K562 (cell line): ENCODE results near the gene LYSMD1. TPM values are rescaled to one million over a fixed set of nuclear protein-coding genes. Genes with fewer than 3 reads are reported as not detected.
A peak's percentile ranks its signal among the peaks of the same experiment; 100 is the strongest.

Experiments
- C11orf30 ChIP-seq: fragments of 450-650 bp; IDR thresholded peaks from 2 replicates; pipeline ENCODE4 v1.6.1; 2016; ENCODE audit warnings: low read depth, mild to moderate bottlenecking
- CBX8 ChIP-seq: fragments of 200-600 bp; sonication (generic); IDR thresholded peaks from 2 replicates; pipeline ENCODE4 v1.6.1; 2012; ENCODE audit warnings: borderline replicate concordance, mixed run types, low read depth, mild to moderate bottlenecking, moderate library complexity, mixed read lengths, low read length, control low read depth, inconsistent platforms; ENCODE audit not compliant: poor library complexity, severe bottlenecking; ENCODE audit errors: extremely low read depth
- CGGBP1 ChIP-seq: fragments of 250-450 bp; sonication (Bioruptor Pico); IDR thresholded peaks from 2 replicates; pipeline ENCODE4 v1.9.0; 2021; ENCODE audit warnings: mild to moderate bottlenecking
- CTBP1 ChIP-seq: fragments of 450-650 bp; IDR thresholded peaks from 2 replicates; pipeline ENCODE4 v1.6.1; 2016; ENCODE audit warnings: borderline replicate concordance
- DDX20 ChIP-seq: fragments of 450-650 bp; IDR thresholded peaks from 2 replicates; pipeline ENCODE4 v1.6.1; 2016; ENCODE audit warnings: missing genetic modification characterization, low read depth, mild to moderate bottlenecking, missing compliant biosample characterization, moderate library complexity
- GTF2E2 ChIP-seq: fragments of 200-800 bp; sonication (Bioruptor generic); IDR thresholded peaks from 2 replicates; pipeline ENCODE4 v1.6.1; 2016; ENCODE audit warnings: missing genetic modification characterization, missing compliant biosample characterization
- HMG20B ChIP-seq: fragments of 250-450 bp; sonication (Bioruptor Pico); IDR thresholded peaks from 2 replicates; pipeline ENCODE4 v1.5.0; 2021; ENCODE audit warnings: mild to moderate bottlenecking
- HNRNPLL ChIP-seq: fragments of 200-400 bp; formaldehyde crosslinking; IDR thresholded peaks from 2 replicates; pipeline ENCODE4 v1.6.1; 2017; ENCODE audit warnings: low read length, low read depth, mild to moderate bottlenecking; ENCODE audit not compliant: poor library complexity, severe bottlenecking
- KLF6 ChIP-seq: fragments of 250-450 bp; sonication (Bioruptor Pico); IDR thresholded peaks from 2 replicates; pipeline ENCODE4 v1.4.0; 2020; ENCODE audit warnings: mild to moderate bottlenecking, moderate library complexity, borderline replicate concordance
- MXD1 ChIP-seq: fragments of 250-450 bp; sonication (Bioruptor Pico); IDR thresholded peaks from 2 replicates; pipeline ENCODE4 v1.8.0; 2021; ENCODE audit warnings: borderline replicate concordance, mild to moderate bottlenecking, moderate library complexity; ENCODE audit not compliant: poor library complexity, severe bottlenecking
- NFIC ChIP-seq: fragments of 450-650 bp; IDR thresholded peaks from 2 replicates; pipeline ENCODE4 v1.6.1; 2017; ENCODE audit warnings: mild to moderate bottlenecking, inconsistent platforms
- PTTG1 ChIP-seq: fragments of 450-650 bp; IDR thresholded peaks from 2 replicates; pipeline ENCODE4 v1.6.1; 2016; ENCODE audit warnings: low read depth, mild to moderate bottlenecking, missing genetic modification characterization, missing compliant biosample characterization
- RBM14 ChIP-seq: fragments of 200-400 bp; formaldehyde crosslinking; IDR thresholded peaks from 2 replicates; pipeline ENCODE4 v1.6.1; 2018; ENCODE audit warnings: low read depth, mild to moderate bottlenecking, low read length, moderate library complexity, borderline replicate concordance; ENCODE audit not compliant: insufficient read depth
- RCOR1 ChIP-seq, 2 experiments: IDR thresholded peaks; 2 replicates each; pipeline ENCODE4 v1.6.1; 2012; ENCODE audit warnings: low read depth in 2 of 2, low read length in 2 of 2, borderline replicate concordance in 1 of 2, improper control_type of control experiment in 1 of 2
- TCF15 ChIP-seq: fragments of 250-450 bp; sonication (Bioruptor Pico); IDR thresholded peaks from 2 replicates; pipeline ENCODE4 v1.8.0; 2022; ENCODE audit warnings: moderate library complexity, mild to moderate bottlenecking, inconsistent platforms
- XRCC4 ChIP-seq: IDR thresholded peaks from one replicate; pipeline ENCODE4 v1.6.1; 2011; ENCODE audit not compliant: insufficient read depth, insufficient read length; ENCODE audit errors: extremely low read depth
- ZC3H11A ChIP-seq: IDR thresholded peaks from 2 replicates; pipeline ENCODE4 v1.6.1; 2012; ENCODE audit warnings: low read depth, low read length, improper control_type of control experiment
- ZC3H8 ChIP-seq: fragments of 450-650 bp; IDR thresholded peaks from 2 replicates; pipeline ENCODE4 v1.6.1; 2017
- ZNF143 ChIP-seq: sonication (generic); formaldehyde crosslinking; IDR thresholded peaks from 2 replicates; pipeline ENCODE4 v1.9.0; 2022; ENCODE audit warnings: mild to moderate bottlenecking, missing genetic modification reagents
- ZNF253 ChIP-seq: fragments of 250-450 bp; sonication (Bioruptor Pico); conservative IDR thresholded peaks from 2 replicates; pipeline ENCODE4 v1.6.1; 2021; ENCODE audit warnings: mild to moderate bottlenecking
- ZNF511 ChIP-seq: sonication (generic); formaldehyde crosslinking; IDR thresholded peaks from 2 replicates; pipeline ENCODE4 v1.8.0; 2022; ENCODE audit warnings: mild to moderate bottlenecking, missing genetic modification reagents
- ZNF668 ChIP-seq: fragments of 250-450 bp; sonication (Bioruptor Pico); IDR thresholded peaks from 2 replicates; pipeline ENCODE4 v1.8.0; 2022; ENCODE audit warnings: mild to moderate bottlenecking, inconsistent platforms
- ZNF717 ChIP-seq: fragments of 250-450 bp; sonication (Bioruptor Pico); IDR thresholded peaks from 2 replicates; pipeline ENCODE4 v1.5.0; 2021
- ZNF79 ChIP-seq: fragments of 250-450 bp; sonication (Bioruptor Pico); IDR thresholded peaks from 2 replicates; pipeline ENCODE4 v1.4.0; 2020; ENCODE audit warnings: low read depth, mild to moderate bottlenecking, moderate library complexity
- polyA plus RNA-seq, 8 experiments: library from polyadenylated mRNA; depleted of rRNA in 4 of 8; stranded (reverse) in 5 of 8; unstranded in 3 of 8; fragments of >200 nt; fragmentation: Nextera tagmentation in 2 of 8; fragmentation: Illumina TruSeq in 1 of 8; extraction: Ambion mirVana in 2 of 8; extraction: Trizol in 1 of 8; gene quantifications; 2 replicates each; pipeline versions ENCODE4 v1.2.1 to v1.2.3, GENCODE V29; 2011 to 2014; ENCODE audit warnings: inconsistent platforms in 1 of 8, missing spikeins in 1 of 8
- total RNA-seq, 7 experiments: library from RNA; depleted of rRNA in 6 of 7; stranded (reverse); fragments of >200 nt in 6 of 7; fragmentation: Illumina TruSeq in 2 of 7; extraction: Trizol in 2 of 7; gene quantifications; 2 replicates each; pipeline versions ENCODE4 v1.2.1 to v1.2.3, GENCODE V29; 2011 to 2021; ENCODE audit warnings: low replicate concordance in 1 of 7
- TF ChIP-seq, protein P1 (sequence below): fragments of 250-450 bp; sonication (Bioruptor Pico); IDR thresholded peaks from 2 replicates; pipeline ENCODE4 v1.4.0; 2020

Gene LYSMD1
- total and polyA plus RNA-seq, 9 of the 15 experiments (the other 6 are each of a cell fraction or from before 2014, with no cell fraction given), result 2.2 to 9.4 (median 6.0) TPM

DNA sequence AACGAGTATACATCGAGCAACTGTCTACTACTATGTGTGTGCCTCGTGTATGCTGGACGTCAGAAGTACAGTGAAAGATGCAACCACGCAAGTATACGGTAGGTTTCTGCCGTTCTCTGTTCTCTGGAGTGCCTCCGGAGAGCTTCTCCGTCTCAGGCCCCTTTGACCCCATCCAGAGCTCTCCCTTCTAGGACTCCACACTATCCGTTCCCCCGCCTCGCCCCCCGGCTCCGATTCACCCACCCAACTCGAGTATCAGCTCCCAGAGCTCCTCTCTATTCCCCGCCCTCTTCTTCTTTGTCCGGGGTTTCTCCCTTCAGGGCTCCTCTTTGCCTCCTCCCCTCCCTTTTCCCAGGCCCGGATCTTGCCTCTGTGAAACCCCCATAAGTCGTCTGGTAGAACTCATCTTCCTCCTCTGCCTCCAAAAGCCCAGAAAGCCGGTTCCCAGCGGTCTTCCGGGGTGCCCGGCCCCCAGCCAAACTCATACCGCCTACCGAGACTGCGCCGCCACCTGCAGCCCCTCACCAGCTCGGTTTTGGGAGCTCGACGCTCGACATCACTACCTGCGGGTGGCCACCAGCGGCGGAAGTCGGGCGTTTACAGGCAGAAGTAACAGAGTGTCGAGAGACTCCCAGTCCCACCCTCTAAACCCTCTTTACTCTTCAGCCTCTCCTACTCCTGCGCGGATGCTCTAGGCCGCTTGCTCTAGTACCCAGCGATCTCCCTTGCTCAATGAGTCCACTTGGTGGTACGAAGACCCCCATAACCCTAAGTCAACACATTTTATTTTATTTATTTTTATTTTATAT, 24.1 kb upstream of the LYSMD1 start, which contains the start of gene VPS72 (continued):
- TF ChIP-seq ZC3H11A, result no peak
- TF ChIP-seq MXD1 (CRISPR knock-in tag), result no peak
- TF ChIP-seq ZNF79 (CRISPR knock-in tag), result no peak
- TF ChIP-seq CGGBP1 (CRISPR knock-in tag), result no peak
- no peak for TF ChIP-seq CBX8
- no peak for TF ChIP-seq RBM14
- no peak for TF ChIP-seq ZNF253
- TF ChIP-seq NFIC, result peak; percentile 53
- no peak; the same call in none of the 2 replicates for TF ChIP-seq GTF2E2 (tag)
- TF ChIP-seq RCOR1 (IDR thresholded peaks at IDR 0.05; ENCODE audit: borderline replicate concordance in 1 of 2, low read depth in 2 of 2, low read length in 2 of 2), result peak in 1 of 2 experiments; percentile 72; a peak in 2 of 4 replicates
- no peak for TF ChIP-seq ZNF143
- TF ChIP-seq ZNF668, result no peak
- TF ChIP-seq ZC3H8, result no peak
- TF ChIP-seq CTBP1, result peak; percentile 73; the same call in 1 of the 2 replicates
- no peak for TF ChIP-seq DDX20
- no peak for TF ChIP-seq KLF6 (CRISPR knock-in tag)
- TF ChIP-seq HMG20B, result no peak
- no peak for TF ChIP-seq PTTG1 (tag)
- no peak for TF ChIP-seq TCF15 (CRISPR knock-in tag)
- TF ChIP-seq ZNF511 (CRISPR knock-in tag), result no peak
- peak; percentile 79 for TF ChIP-seq C11orf30
- no peak for TF ChIP-seq ZNF717
- no peak for TF ChIP-seq XRCC4
- TF ChIP-seq HNRNPLL, result no peak
- TF ChIP-seq, protein P1, sequence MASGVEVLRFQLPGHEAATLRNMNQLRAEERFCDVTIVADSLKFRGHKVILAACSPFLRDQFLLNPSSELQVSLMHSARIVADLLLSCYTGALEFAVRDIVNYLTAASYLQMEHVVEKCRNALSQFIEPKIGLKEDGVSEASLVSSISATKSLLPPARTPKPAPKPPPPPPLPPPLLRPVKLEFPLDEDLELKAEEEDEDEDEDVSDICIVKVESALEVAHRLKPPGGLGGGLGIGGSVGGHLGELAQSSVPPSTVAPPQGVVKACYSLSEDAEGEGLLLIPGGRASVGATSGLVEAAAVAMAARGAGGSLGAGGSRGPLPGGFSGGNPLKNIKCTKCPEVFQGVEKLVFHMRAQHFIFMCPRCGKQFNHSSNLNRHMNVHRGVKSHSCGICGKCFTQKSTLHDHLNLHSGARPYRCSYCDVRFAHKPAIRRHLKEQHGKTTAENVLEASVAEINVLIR (CRISPR knock-in tag), result no peak
